GM23338 (cell line): Measurements from ENCODE around the gene CDH5. TPM values are rescaled to one million over a fixed set of nuclear protein-coding genes. Genes with fewer than 3 reads are reported as not detected.

ENCODE experiments used
- ATAC-seq: fragments of 200-7000 bp; cut with Tn5 transposase; 3 replicates; pipeline ENCODE4 v1.9.1; 2020
- DNase-seq: peaks from one replicate; pipeline ENCODE4 v3.0.0-alpha.2; 2015; ENCODE audit warnings: low spot score
- H2AFZ ChIP-seq: fragments of 200-600 bp; sonication (generic); 2 replicates; pipeline ENCODE4 v1.8.0; 2016; ENCODE audit warnings: antibody characterized with exemption, mild to moderate bottlenecking, moderate library complexity
- H3F3A ChIP-seq: fragments of 200-600 bp; sonication (generic); replicated peaks from 2 replicates; pipeline ENCODE4 v1.8.0; 2017; ENCODE audit warnings: antibody characterized with exemption, mixed run types, low read depth
- H3K27ac ChIP-seq: fragments of 200-600 bp; sonication (generic); 2 replicates; pipeline ENCODE4 v1.6.1; 2016; ENCODE audit warnings: low read depth
- H3K27me3 ChIP-seq: fragments of 200-600 bp; sonication (generic); 2 replicates; pipeline ENCODE4 v1.8.0; 2016; ENCODE audit warnings: mild to moderate bottlenecking, mixed run types, moderate library complexity; ENCODE audit not compliant: insufficient read depth
- H3K36me3 ChIP-seq: fragments of 200-600 bp; sonication (generic); 2 replicates; pipeline ENCODE4 v1.8.0; 2016; ENCODE audit warnings: mild to moderate bottlenecking; ENCODE audit not compliant: insufficient read depth
- H3K4me1 ChIP-seq: fragments of 200-600 bp; sonication (generic); 2 replicates; pipeline ENCODE4 v1.8.0; 2016; ENCODE audit warnings: mild to moderate bottlenecking, moderate library complexity; ENCODE audit not compliant: insufficient read depth
- H3K4me2 ChIP-seq: fragments of 200-600 bp; sonication (generic); 2 replicates; pipeline ENCODE4 v1.7.1; 2017; ENCODE audit warnings: mixed run types
- H3K4me3 ChIP-seq: fragments of 200-600 bp; sonication (generic); 2 replicates; pipeline ENCODE4 v1.6.1; 2016; ENCODE audit warnings: mixed run types
- H3K79me2 ChIP-seq: fragments of 200-600 bp; sonication (generic); replicated peaks from 2 replicates; pipeline ENCODE4 v1.8.0; 2017; ENCODE audit warnings: mild to moderate bottlenecking; ENCODE audit not compliant: insufficient read depth
- H3K9me2 ChIP-seq: fragments of 200-600 bp; sonication (generic); 2 replicates; pipeline ENCODE4 v1.8.0; 2017; ENCODE audit not compliant: insufficient read depth
- H4K20me1 ChIP-seq: fragments of 200-600 bp; sonication (generic); replicated peaks from 2 replicates; pipeline ENCODE4 v1.8.0; 2017; ENCODE audit warnings: mild to moderate bottlenecking; ENCODE audit not compliant: insufficient read depth
- H3K27ac Mint-ChIP-seq: 2 replicates; pipeline ENCODE4 v1.8.0; 2020; ENCODE audit warnings: inconsistent platforms, mild to moderate bottlenecking, moderate library complexity, mixed read lengths
- H3K27me3 Mint-ChIP-seq: 3 replicates; pipeline ENCODE4 v1.8.0; 2022; ENCODE audit warnings: low read depth, mild to moderate bottlenecking, moderate library complexity, mixed read lengths, inconsistent platforms; ENCODE audit not compliant: insufficient read depth, poor library complexity
- H3K36me3 Mint-ChIP-seq: 3 replicates; pipeline ENCODE4 v1.8.0; 2021; ENCODE audit warnings: low read depth, mild to moderate bottlenecking, inconsistent platforms, moderate library complexity, mixed read lengths
- H3K4me1 Mint-ChIP-seq: 3 replicates; pipeline ENCODE4 v1.8.0; 2020; ENCODE audit warnings: mild to moderate bottlenecking, inconsistent platforms, mixed read lengths
- H3K4me3 Mint-ChIP-seq: 3 replicates; pipeline ENCODE4 v1.8.0; 2021; ENCODE audit warnings: moderate library complexity, mild to moderate bottlenecking, inconsistent platforms, mixed read lengths
- H3K9me3 Mint-ChIP-seq: 3 replicates; pipeline ENCODE4 v1.8.0; 2020; ENCODE audit warnings: moderate library complexity, mild to moderate bottlenecking, inconsistent platforms, mixed read lengths
- CREB1 ChIP-seq: fragments of 250-450 bp; sonication (Bioruptor Pico); IDR thresholded peaks from 2 replicates; pipeline ENCODE4 v1.5.0; 2020; ENCODE audit warnings: low read depth, mild to moderate bottlenecking, moderate library complexity
- ETS1 ChIP-seq: IDR thresholded peaks from 2 replicates; pipeline ENCODE4 v1.6.1; 2016; ENCODE audit warnings: antibody characterized with exemption
- JUNB ChIP-seq: IDR thresholded peaks from one replicate; pipeline ENCODE4 v1.6.1; 2016; ENCODE audit warnings: antibody characterized with exemption; ENCODE audit not compliant: unreplicated experiment
- POLR2AphosphoS5 ChIP-seq: IDR thresholded peaks from 2 replicates; pipeline ENCODE4 v1.6.1; 2016; ENCODE audit warnings: antibody characterized with exemption, low read depth
- ZNF114 ChIP-seq: fragments of 250-450 bp; sonication (Bioruptor Pico); IDR thresholded peaks from 2 replicates; pipeline ENCODE4 v1.5.0; 2020; ENCODE audit warnings: mild to moderate bottlenecking, moderate library complexity
- ZNF331 ChIP-seq: fragments of 250-450 bp; sonication (Bioruptor Pico); IDR thresholded peaks from 2 replicates; pipeline ENCODE4 v1.5.0; 2020; ENCODE audit warnings: low read depth, mild to moderate bottlenecking, moderate library complexity
- polyA plus RNA-seq: library from polyadenylated mRNA; unstranded; fragments of >200 nt; fragmentation: Nextera tagmentation; extraction: Ambion mirVana; gene quantifications from 2 replicates; pipeline ENCODE4 v1.2.1, GENCODE V29; 2016
- total RNA-seq: library from RNA; depleted of rRNA; stranded (reverse); fragments of >200 nt; shearing (Covaris generic); gene quantifications from 2 replicates; pipeline ENCODE4 v1.2.3, GENCODE V29; 2014
- TF ChIP-seq, protein P1 (sequence below): fragments of 250-450 bp; sonication (Bioruptor Pico); IDR thresholded peaks from 2 replicates; pipeline ENCODE4 v1.5.0; 2020; ENCODE audit warnings: mild to moderate bottlenecking, moderate library complexity

The CDH5 gene
- total and polyA plus RNA-seq, 2 experiments from 2014 or later = 0.18 TPM; not detected in 1

DNA sequence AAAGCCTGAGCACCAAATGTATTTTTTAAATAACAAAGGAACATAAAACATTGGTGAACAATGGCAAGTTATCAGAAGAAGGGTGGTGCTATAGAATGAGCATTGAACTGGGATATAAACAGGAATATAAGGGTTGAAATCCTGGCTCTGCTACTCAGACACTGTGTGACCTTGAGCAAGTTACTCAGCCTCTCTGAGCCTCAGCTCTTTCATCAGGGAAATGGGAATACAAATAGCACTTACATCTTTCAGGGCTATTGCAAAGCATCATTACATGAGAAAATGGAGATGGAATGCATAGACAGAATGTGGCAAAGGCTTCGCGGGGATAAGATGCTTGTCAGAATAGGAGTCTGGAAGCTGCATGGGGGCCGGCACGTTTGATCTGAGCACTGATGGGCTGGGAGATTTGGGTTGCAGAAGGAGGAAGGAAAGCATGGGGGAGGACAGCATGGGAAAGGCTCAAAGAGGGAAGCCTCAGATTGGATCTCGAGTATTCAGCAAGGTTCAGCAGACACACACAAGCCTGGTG is 4.8 kb upstream of the CDH5 start:
- peaks cover 19% of the 10 kb centered on the region for H3K27me3 Mint-ChIP-seq

More for the DNA sequence above, 4.8 kb upstream of the CDH5 start:
- ATAC-seq = no peak
- no peaks in the 10 kb centered on the region for H3K79me2 ChIP-seq
- no peaks in the 10 kb centered on the region for H4K20me1 ChIP-seq
- no peaks in the 10 kb centered on the region for H3K36me3 ChIP-seq
- H3K4me2 ChIP-seq = no peak overlapping the region
- H3K9me3 Mint-ChIP-seq = no peaks in the 10 kb centered on the region
- no peak overlapping the region for H3K27ac Mint-ChIP-seq
- H3K36me3 Mint-ChIP-seq = no peaks in the 10 kb centered on the region
- no peak for DNase-seq
- H3K4me1 Mint-ChIP-seq = peaks cover 34% of the 10 kb centered on the region
- no peaks in the 10 kb centered on the region for H3K9me2 ChIP-seq
- H3K27me3 ChIP-seq = no peaks in the 10 kb centered on the region
- no peak overlapping the region for H3K4me3 ChIP-seq
- TF ChIP-seq JUNB = no peak
- no peak for TF ChIP-seq ZNF114 (CRISPR knock-in tag)
- no peak for TF ChIP-seq ETS1
- TF ChIP-seq CREB1 (CRISPR knock-in tag) = no peak
- no peak for TF ChIP-seq POLR2AphosphoS5
- TF ChIP-seq ZNF331 (CRISPR knock-in tag) = no peak
- TF ChIP-seq, protein P1, sequence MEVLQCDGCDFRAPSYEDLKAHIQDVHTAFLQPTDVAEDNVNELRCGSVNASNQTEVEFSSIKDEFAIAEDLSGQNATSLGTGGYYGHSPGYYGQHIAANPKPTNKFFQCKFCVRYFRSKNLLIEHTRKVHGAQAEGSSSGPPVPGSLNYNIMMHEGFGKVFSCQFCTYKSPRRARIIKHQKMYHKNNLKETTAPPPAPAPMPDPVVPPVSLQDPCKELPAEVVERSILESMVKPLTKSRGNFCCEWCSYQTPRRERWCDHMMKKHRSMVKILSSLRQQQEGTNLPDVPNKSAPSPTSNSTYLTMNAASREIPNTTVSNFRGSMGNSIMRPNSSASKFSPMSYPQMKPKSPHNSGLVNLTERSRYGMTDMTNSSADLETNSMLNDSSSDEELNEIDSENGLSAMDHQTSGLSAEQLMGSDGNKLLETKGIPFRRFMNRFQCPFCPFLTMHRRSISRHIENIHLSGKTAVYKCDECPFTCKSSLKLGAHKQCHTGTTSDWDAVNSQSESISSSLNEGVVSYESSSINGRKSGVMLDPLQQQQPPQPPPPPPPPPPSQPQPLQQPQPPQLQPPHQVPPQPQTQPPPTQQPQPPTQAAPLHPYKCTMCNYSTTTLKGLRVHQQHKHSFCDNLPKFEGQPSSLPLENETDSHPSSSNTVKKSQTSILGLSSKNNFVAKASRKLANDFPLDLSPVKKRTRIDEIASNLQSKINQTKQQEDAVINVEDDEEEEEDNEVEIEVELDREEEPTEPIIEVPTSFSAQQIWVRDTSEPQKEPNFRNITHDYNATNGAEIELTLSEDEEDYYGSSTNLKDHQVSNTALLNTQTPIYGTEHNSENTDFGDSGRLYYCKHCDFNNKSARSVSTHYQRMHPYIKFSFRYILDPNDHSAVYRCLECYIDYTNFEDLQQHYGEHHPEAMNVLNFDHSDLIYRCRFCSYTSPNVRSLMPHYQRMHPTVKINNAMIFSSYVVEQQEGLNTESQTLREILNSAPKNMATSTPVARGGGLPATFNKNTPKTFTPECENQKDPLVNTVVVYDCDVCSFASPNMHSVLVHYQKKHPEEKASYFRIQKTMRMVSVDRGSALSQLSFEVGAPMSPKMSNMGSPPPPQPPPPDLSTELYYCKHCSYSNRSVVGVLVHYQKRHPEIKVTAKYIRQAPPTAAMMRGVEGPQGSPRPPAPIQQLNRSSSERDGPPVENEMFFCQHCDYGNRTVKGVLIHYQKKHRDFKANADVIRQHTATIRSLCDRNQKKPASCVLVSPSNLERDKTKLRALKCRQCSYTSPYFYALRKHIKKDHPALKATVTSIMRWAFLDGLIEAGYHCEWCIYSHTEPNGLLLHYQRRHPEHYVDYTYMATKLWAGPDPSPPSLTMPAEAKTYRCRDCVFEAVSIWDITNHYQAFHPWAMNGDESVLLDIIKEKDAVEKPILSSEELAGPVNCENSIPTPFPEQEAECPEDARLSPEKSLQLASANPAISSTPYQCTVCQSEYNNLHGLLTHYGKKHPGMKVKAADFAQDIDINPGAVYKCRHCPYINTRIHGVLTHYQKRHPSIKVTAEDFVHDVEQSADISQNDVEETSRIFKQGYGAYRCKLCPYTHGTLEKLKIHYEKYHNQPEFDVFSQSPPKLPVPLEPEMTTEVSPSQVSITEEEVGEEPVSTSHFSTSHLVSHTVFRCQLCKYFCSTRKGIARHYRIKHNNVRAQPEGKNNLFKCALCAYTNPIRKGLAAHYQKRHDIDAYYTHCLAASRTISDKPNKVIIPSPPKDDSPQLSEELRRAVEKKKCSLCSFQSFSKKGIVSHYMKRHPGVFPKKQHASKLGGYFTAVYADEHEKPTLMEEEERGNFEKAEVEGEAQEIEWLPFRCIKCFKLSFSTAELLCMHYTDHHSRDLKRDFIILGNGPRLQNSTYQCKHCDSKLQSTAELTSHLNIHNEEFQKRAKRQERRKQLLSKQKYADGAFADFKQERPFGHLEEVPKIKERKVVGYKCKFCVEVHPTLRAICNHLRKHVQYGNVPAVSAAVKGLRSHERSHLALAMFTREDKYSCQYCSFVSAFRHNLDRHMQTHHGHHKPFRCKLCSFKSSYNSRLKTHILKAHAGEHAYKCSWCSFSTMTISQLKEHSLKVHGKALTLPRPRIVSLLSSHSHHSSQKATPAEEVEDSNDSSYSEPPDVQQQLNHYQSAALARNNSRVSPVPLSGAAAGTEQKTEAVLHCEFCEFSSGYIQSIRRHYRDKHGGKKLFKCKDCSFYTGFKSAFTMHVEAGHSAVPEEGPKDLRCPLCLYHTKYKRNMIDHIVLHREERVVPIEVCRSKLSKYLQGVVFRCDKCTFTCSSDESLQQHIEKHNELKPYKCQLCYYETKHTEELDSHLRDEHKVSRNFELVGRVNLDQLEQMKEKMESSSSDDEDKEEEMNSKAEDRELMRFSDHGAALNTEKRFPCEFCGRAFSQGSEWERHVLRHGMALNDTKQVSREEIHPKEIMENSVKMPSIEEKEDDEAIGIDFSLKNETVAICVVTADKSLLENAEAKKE (CRISPR knock-in tag) = no peak
- no peak overlapping the region for H2AFZ ChIP-seq
- H3K4me1 ChIP-seq = no peaks in the 10 kb centered on the region
- no peak overlapping the region for H3K4me3 Mint-ChIP-seq
- no peaks in the 10 kb centered on the region for H3F3A ChIP-seq
- no peak overlapping the region for H3K27ac ChIP-seq
